ENCODE data around the gene CELF4. TPM values are rescaled to one million over a fixed set of nuclear protein-coding genes. Genes with fewer than 3 reads are reported as not detected.

CELF4 gene
- polyA plus RNA-seq, 10 donors = 0.57 to 1.8 (median 1.1) TPM

DNA sequence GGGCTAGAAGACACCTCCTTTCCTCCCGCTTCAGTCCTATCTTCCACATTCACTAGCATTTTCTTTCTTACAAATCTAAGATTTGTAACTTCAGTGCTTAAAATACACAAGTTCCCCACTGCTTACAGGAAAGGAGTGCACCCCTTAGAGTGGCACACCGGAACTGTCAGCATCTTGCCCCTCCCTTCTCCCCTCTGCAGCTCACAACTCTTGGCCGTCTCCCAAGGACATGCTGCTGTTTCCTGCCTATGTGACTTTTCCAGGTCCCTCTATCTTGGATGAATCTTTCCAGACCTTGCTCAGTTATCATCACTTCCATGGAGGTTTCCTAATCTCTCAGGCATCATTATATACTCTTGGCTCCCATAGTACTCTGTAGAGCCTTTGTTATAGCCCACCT, 334.8 kb downstream of the CELF4 start:
- DNase-seq = no peak

DNA sequence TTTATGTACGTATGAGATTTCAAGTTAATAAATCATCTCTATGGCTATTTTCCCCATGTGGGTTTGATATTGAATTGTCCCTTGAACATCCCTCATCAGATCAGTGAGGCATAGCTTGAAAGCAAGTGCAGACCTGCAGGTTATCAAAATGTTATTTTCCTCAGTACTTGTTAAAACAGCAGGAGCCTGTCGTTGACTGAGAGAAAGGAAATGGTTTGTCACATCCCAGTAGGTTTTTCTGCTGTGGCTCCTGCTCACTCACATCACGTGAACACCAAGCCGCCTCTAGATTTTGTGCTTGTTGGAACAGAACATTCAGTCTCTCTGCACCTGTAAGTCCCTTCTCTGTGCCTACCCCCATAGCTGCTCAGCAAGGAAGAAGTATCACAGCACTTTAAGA, 340.3 kb downstream of the CELF4 start:
- no peak for DNase-seq

DNA sequence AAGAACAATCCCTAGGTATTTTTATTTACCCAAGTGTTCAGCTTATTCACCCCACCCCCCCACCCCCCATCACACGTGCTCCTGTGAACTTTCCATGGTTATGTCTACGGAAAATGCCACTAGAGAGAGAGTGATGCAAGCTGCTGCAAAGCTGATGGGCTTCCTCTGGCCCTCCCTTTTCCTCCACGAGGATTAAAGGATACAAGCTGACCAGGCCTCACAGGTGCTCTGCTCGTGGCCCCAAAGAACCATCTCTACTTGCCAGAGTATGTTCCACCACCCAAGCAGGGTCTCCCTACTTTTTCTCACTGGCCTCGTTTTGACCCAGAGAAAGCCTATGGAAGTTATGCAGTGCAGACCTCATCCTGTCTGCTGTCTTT, 342.6 kb downstream of the CELF4 start:
- DNase-seq = no peak

DNA sequence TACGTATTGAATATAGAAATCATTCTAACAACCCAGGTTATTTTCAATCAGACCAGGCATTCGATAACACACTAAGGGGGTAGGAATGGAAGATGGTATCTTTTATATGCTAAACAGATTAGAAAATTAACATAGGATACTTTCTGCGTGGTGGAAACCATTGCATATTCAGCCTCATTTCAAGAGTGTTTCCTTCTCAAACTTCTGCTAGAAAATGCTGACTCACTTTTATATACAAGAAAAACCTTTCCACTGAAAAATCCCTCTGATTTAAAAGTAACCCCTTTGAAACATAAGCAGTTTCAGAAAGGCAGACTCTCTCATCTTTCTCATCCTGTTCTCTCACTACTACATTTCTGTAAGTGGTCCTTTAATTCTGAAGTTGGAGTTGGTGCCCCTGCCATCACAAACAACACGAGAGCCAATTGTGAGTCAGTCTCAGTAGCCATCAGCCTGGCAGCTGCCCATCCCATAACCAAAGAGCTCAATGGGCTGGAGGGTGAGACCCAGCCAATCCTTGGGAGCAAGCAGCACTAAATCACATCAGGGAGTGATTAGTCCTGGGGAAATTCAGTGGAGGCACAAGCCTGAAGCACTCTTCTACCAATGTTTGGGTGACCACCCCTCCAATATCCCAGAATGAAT, 343.1 kb downstream of the CELF4 start:
- DNase-seq = no peak

DNA sequence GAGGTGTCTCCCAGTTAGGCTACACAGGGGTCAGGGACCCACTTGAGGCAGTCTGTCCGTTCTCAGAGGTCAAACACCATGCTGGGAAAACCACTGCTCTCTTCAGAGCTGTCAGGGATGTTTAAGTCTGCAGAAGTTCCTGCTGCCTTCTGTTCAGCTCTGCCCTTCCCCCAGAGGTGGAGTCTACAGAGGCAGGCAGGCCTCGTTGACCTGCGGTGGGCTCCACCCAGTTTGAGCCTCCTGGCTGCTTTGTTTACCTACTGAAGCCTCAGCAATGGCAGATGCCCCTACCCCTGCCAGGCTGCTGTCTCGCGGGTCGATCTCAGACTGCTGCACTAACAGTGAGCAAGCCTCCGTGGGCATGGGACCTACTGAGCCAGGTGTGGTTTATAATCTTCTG, 346.3 kb downstream of the CELF4 start:
- no peak for DNase-seq

DNA sequence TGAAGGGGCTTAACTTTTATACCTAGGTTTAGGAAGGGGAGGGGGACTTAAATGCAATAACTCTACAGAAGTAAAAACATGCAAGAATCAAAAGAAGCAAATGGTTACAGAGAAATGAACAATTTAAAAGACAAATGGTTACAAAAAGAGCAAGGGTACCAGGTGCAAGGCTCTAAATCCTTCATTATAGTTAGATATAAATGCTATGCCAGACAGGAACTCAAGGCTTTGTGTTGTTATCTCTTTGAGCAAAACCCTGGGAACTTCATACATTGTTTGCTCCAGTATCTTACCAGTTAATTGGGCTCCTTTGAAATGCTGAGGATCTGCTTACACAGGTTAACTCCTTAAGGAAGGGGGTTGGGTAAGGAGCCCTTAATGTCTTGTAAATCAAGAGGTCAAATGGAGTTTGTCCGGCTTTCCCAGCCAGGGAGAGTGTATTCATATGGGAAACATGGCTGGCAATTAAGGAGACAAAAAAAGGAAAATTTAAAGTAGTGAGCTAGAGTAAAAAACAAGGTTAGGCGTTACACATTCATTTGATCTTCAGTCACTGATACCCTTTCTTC, 347.5 kb downstream of the CELF4 start:
- no peak for DNase-seq

DNA sequence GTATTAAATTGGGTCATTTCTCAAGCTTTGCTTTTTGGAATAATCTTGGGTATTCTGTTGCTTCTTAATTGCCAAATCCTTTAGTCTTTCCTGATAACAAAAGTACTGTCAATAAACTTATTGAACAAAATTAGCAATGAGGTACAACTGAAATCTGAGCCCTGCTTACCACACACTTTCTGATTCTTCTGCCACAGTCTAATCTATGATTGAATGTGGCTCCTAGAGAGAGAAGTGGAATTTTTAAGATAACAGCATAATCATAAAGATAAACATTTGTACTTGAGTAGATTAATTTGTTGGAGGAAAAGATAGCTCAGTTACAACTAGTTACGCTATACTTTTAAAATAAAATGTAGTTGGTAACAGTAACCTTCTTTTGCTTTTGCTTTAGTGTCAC, 354.8 kb downstream of the CELF4 start:
- no peak for DNase-seq

DNA sequence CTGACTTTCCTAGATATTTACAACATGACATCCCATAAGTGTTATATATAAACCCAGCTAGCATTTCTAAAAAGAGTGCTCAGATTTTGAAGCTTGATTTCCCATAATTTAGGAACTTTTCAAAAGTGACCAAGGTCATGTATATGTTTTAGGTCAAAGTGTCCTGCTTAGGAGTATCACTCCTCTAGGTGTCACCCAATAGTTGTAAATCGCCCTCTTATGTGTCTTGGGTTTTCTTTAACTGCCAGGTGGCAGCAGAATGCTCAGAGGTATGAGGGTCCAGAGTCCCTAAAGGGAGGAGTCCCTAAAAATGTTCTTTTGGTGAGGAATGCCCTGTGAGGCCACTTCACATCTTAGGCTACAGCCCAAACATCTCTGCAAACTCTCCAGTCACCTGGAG, 358.3 kb downstream of the CELF4 start:
- DNase-seq = no peak

DNA sequence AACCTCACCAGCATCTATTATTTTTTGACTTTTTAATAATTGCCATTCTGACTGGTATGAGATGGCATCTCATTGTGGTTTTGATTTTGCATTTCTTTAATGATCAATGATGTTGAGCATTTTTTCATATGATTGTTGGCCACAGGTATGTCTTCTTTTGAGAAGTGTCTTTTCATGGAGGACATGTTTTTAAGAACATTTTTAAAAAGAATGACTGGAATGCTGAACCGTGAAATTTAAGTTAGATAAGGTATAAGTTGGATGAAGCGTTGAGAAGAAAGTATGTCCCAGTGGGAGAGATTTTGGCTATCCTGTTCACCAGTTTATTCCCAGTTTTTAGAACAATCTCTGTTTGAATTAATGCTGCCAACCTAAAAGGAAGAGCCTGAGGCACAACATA, 365.9 kb downstream of the CELF4 start:
- no peak for DNase-seq

Measured in muscle of back (tissue), 11 donors.